ENCODE data around the gene IFIH1.

The IFIH1 gene

DNA sequence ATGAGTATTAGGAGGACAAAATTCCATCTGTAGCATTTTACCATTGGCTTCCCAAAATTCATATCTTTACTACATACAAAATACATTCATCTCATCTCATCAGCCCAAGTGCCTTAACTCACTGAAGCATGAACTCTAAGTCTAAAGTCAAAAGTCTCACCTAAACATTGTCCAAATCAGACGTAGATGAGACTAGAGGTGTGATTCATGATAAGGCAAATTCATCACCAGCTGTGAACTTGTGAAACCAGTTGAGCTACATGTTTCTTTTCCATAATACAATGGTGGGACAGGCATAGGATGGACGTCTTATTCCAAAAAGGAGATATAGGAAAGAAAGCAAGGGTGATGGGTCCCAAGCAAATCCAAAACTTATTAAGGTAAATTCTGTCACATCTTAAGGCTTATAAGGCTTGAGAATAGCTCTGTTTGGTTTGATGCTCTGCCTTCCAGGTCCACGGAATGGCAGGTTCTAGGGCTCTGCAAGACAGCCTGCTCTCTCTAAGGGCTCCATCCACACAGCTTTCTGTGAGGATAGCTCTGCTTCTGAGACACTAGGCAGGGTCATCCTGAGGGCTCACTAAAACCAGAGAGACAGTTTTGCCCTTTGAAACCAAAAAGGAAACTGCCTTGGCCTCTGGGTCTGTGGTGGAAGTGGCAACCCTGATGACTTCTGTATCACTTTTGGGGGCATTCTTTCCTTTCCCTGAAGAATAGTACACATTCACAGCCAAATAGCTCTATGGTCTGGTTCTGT lies 9.6 kb downstream of the IFIH1 start:
- no peak for DNase-seq

GRCh38 chr2:162305901-162306300 lies 12.6 kb downstream of the IFIH1 start:
- no peak for DNase-seq

DNA sequence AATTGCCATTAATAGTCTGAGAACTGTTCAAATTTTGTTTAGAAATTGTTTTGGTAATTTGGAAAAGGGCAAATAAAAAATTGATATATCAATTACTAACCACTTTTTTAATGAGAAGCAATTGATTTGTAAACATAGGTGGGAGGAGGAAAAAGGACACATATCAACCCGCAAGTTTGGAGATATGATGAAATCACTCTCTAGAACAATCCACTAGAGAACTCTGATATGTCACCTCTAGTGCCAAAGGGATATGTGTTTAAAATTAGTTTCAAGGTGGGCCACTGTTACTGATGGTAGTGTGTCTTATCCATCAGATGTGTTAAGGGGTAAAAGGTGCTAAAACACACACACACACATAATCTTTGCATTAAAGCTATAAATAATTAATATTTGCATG lies 16.6 kb downstream of the IFIH1 start:
- DNase-seq: no peak

- DNase-seq: no peak
Observed at GRCh38 chr2:162301151-162301804, 17.2 kb downstream of the IFIH1 start.

- DNase-seq: no peak
Observed at GRCh38 chr2:162300266-162300665, 18.2 kb downstream of the IFIH1 start.

GRCh38 chr2:162298669-162299335 lies 19.7 kb downstream of the IFIH1 start:
- DNase-seq: no peak

DNA sequence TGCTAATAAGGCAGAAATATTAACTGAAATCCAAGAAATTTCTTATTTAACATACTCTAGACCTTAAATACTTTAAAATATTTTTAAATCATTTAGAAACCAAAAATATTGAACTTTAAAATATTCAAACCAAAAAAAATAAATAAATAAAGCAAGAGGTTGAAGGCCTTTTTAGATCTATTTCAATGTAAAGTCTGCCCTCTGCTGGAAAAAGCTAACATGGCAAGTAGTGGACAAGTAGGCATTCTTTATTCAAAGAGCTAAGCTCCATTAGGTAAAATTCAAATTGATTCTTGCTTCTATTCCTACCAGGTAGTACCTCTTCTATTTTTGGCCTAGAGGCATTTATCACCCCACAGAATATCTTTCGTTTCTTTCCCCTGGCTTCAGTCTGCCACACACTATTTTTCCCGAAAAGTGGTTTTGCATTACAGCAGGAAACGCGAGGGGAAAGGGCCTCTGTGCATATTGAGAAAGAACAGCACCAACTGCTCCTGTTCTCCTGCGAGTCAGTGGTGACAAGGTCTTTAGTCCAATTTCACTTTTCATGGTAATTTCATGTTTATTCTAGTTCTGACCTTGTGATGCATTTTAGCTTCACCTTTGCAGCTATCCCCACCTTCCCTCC lies 20.4 kb downstream of the IFIH1 start:
- DNase-seq: no peak

DNA sequence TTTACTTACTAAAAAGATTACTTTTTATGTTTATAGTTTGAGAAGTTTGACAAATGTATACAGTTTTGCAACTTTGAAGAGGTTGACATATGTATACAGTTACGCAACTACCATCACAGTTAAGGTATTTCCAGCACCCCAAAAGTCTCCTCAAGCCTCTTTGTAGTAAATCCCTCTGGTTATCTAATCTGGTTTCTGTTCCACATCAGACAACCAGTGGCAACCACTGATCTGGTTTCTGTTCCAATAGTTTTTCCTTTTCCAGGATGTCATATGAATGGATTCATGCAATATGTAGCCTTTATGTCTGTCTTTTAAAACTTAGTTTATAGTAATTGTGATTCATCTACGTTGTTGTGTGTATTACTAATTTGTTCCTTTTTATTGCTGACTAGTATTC lies 23.5 kb downstream of the IFIH1 start:
- no peak for DNase-seq

DNA sequence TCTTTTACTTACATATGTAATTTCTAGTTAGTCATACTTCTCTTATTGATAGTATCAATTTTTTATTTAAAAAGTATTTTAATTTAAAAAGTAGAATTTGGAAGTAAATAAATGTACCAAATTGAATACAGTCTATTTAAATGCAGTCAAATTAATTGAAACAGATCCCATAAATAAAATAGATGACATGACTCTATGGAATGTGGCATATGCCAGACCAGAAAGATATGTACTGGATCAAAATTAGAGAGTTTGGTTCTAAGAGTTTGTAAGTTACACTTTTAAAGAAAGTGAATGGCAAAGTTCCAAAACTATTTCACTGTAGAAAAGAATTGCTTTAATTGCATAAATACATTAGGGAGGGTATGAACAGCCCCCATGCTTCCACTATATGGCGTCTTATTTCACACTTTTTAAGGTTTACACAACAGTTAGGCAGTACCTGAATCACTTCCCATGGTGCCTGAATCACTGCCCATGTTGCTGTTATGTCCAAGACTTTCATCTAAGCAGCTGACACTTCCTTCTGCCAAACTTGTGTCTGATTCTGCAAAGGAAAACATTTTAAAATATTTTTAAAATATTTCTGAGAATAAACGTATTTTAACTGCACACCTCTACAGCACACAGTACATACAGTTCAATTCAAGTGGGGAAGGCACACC lies 25.2 kb downstream of the IFIH1 start:
- DNase-seq: no peak

- DNase-seq: no peak
Observed at GRCh38 chr2:162291748-162292147, 26.7 kb downstream of the IFIH1 start.

DNA sequence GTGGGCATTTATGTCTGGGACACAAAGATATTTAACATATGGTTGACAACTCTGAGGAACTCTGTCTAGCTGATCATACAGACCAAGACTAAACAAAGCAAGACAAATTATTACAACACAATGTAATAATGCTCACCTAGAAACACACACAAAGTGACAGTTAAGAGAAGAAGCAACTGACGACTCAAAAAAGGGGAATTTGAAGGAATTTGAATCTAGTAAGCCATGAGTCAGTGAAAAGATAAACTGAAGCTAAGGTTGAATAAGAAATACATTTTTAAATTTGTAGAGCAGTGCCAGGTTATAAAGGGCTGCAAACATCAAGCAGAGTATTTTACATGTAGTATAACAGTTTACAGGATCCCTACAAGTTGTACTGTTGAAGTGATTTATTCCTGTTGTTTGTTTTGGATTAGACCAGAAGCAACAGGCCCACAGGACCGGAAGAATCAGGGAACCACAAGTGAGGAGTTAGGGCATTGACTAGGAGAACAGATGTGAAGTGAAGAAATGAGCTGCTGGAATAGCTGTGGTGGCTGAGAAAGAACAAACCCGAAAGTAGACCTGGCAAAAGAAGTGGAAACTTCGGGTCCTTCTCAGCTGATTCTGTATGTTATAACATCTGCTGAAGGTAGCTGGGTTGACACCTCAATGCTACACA lies 35.6 kb downstream of the IFIH1 start:
- no peak for DNase-seq

DNA sequence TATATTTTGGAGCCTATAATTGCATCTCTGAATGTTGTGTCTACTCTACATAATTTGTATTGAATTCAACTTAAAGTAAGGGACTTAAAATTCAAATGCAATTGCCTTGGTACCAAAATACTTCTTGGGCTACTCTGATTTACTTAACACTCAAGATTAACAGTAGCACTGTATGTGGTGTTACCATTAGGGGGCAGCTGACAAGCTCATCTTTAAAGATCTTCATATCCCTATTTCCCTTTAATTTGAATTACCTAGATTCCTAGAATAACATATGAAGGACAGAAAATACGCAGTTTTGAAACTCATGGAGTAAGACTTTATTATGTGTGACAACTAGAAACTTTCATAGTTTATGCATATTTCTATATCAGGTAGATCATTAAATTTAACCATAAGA lies 37.8 kb downstream of the IFIH1 start:
- no peak for DNase-seq

DNA sequence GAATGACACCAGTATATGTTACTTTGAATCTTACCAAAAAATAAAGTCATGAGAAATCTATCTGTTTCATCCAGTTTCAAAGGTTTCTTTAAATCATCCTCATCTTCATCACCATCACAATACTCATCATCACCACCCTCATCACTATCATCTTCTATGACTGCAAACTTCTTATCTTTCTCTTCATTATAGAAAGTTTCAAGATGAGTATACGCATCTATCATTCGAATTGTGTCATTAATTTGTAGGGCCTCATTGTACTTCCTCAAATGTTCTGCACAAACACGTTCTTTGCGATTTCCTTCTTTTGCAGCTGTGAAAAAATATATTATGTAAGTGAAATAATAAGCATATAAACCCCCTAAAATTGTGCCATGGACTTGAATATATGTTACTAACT lies 41.1 kb downstream of the IFIH1 start:
- no peak for DNase-seq

DNA sequence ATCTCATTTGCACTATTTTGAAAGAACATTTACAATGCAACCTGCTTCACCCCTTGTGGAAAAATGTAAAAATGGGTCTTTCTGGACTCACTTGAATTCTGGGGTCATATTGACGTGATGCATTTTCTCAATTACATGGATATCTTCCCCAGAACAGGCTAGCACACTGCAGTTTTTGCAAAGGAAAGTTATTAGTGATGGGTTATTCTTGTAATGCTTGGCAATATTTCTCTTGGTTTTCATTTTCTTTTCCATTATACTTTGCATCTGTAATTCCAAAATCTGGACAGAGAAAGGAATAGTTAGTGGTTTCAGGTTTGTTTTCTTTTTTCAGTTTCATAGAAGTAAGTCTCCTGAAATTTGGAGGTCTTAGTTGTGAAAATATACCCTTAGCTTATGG lies 50.5 kb downstream of the IFIH1 start:
- DNase-seq: no peak

- no peak for DNase-seq
Observed at GRCh38 chr2:162267496-162267895, 51.0 kb downstream of the IFIH1 start.

GRCh38 chr2:162266460-162266760 lies 52.1 kb downstream of the IFIH1 start:
- DNase-seq: no peak

- DNase-seq: no peak
Observed at GRCh38 chr2:162265666-162266459, 52.6 kb downstream of the IFIH1 start.

DNA sequence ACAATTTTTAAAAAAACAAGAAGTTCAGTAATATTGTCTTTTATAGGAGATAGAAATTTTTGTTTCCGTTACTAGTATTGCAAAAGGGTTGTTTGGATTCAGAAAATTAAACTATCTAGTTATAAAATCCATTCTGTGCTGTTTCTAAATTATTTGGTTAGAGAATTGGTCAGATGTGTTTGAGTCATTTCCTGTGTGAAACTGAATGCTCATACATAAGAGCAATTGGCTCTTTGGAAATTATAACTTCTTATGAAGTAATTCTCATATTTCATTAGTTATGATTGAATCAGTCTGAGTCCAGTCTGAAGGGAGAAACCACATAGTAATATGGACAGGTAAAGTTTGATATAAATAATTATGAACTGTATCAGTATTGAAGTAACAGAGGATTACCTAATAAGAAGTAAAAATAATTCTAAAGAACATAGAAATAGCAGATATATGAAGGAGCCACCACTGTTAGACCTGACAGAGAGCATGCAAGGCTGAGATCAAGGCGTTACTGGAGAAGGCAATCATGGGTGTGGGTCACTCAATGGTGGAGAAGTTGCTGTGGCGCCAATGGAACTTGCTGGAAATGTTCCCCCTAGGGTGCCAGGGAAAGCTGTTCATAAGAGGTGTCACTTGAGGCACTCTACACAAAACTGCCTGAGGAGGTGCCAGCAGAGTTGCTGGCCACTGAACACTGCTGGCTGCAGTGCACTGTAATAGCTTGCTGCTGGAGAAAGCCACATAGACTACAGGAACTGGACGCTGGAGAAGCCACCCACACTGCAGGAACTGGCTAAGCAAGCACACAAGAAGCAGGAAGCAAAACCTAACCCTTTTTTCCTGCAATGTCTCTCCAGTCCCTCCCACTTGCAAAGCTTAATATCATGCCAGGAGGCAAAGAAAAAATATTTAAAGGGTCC lies 57.2 kb downstream of the IFIH1 start:
- DNase-seq: no peak

DNA sequence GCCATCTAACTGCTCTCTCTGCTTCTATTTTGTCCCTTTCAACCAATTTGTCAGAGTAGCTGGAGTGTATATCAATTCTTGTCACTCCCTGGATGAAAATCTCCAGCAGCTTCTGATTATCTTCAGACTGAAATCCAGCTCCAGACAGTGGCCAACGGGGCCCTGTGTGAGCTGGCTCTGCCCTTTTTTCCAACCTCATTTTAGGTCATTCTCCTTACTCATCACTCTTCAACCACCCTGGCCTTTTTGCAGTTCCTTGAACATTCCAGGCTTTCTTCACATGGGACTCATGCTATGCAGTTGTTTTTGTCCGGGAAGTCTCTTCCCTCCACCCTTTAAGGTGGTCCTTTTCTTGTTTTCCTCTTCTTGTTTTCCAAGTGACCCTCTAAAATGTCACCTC lies 59.8 kb downstream of the IFIH1 start:
- DNase-seq: no peak

DNA sequence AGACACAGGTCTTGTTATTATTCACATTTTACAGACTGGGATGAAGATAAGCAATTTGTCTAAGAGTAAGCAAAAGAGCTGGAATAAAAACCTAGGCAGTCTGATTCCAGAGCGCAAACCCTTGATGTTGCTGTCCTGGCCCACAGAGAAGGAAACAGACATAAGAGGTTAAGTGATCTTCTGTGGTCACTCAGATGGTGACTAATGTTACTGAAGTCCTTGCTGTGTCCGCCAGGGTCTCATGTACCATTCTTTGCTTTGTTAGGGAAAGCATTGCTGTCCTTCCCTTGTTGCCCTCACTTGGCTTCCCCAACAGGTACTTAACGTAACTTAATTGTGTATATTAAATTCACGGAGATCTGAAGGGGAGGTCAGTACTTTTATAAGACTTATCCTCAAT lies 60.3 kb downstream of the IFIH1 start:
- no peak for DNase-seq

DNA sequence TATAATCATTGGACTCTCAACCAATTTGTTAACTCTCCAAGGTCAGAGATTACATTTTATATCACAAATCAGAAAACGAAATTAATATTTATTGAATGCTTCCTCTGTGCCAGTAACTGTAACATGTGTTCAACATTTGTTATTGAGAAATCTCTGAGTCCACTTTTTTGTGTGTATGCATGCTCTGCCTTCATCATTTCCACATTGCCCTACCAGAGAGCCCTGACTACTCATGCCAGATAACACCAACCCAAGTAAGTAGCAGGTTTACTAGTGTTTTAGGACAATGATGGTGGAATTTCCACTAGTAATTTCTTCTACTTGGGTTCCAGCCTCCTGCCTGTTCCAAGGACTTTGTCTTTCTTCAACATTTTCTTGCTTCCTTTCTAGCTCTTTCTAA lies 61.1 kb downstream of the IFIH1 start:
- DNase-seq: no peak
